SH-SY5Y (cell line): ENCODE data around the gene MYH6.

Source experiments
- GATA2 ChIP-seq: IDR thresholded peaks from 2 replicates; pipeline ENCODE4 v1.6.1; 2011; ENCODE audit warnings: mild to moderate bottlenecking, low read depth, low read length
- GATA3 ChIP-seq: IDR thresholded peaks from 2 replicates; pipeline ENCODE4 v1.6.1; 2011; ENCODE audit warnings: low read depth, mild to moderate bottlenecking, low read length, moderate library complexity

MYH6 gene

GRCh38 chr14:23365036-23365731 lies 42.9 kb downstream of the MYH6 start, which contains the start of gene EFS:
Gene EFS, minus strand, starts transcription at chr14:23365172. Its CDS starts 147 bp downstream, at chr14:23365025.
- TF ChIP-seq GATA2 (no peak), GATA3 (no peak)

DNA sequence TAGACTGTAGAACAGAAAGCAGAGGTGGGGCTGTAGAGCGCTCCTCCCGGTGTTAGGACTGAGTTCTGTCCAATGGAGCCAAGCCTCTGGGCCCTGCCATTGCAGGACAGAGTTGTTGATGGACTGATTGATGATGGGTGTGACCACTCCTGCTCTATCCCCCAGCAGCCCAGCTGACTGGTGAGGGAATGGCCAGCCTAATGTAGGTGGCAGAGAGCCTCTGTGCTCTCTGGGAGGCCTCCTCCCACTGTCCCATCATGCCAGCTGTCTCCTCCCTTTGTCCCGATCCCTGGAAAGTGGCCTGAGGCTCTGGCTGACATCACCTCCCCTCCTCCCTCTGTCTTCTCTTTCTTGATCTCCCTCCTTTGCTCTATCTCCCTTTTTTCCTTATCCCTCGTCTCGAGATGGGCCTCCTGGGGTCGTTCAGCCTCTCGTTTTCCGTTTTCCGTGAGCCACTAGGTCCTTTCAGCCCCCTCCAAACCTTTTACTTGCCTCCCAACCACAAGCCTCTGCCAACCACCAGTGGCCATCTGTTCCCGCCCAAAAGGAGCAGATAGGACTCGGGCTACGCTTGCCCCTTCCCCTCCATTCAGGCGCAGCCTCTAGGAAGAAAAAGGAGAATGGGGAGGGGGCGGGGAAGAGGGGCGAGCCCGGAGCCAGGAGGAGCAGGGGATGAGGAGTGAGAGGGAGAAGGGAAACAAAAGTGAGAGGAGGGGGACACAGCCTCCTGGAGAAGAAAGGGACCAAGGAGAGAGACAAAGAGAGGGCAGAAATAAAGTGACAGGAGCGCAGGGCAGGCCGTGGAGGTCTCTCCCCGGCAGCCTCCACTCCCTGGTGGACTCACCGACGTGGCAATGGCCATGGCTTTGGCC lies 43.7 kb downstream of the MYH6 start:
- TF ChIP-seq GATA2 (no peak), GATA3 (no peak)

DNA sequence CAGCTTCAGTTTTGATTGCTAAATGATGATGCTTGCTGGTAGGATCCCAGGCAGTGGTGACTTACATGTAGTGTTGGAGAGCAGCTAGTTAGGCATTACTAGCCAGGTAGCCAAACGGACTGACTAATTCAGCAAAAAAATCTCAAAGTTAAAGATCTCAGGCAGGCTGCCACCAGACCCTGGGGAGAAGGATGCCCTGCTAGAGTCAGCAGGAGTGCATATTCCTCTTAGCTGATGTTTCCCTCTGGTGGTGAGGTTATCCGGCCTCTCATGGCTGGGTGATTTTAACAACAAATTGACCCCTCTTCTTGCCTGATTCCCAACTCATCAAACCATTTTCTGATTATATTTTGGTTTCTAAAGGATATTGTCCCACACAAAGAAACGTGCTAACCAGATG lies 45.9 kb downstream of the MYH6 start:
- TF ChIP-seq GATA3 = no peak
- TF ChIP-seq GATA2 = no peak

DNA sequence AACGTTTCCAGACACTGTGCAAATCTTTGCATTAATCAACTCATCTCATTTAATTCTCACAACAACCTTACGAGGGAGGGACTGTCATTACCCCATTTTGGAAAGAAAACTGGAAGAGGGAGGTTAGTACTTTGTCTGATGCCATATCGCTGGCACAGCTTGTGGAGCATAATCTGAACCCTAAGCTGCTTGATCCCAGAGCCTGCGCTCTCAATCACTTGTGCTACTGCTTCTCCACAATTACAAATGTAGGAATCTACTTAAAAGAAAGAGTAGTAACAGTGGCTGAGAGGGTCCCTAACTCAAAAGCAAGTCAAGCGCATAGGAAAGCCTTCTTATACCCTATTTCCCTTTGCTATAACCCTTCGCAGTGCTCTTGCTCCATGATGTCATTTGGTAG lies 46.3 kb downstream of the MYH6 start:
- TF ChIP-seq GATA2 (no peak), GATA3 (no peak)

DNA sequence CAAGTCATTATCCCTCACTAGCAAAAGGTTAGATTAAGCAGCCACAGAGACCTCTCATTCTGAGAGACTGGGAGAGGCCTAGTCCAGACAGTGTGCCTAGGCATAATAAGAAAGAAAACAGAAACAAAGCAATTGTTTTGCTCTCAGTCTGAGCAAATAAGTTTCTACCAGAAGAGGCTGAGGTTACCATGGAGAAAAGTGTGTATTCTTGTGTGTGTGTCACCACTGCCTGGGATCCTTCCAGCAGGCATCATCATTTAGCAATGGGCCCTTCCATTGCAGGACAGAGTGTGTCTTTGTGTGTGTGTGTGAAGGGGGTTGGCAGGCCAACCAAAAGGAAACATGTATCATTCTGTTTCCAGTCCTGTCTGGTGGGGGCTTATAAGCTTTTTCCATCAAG lies 46.8 kb downstream of the MYH6 start:
- TF ChIP-seq GATA2 (no peak), GATA3 (no peak)

DNA sequence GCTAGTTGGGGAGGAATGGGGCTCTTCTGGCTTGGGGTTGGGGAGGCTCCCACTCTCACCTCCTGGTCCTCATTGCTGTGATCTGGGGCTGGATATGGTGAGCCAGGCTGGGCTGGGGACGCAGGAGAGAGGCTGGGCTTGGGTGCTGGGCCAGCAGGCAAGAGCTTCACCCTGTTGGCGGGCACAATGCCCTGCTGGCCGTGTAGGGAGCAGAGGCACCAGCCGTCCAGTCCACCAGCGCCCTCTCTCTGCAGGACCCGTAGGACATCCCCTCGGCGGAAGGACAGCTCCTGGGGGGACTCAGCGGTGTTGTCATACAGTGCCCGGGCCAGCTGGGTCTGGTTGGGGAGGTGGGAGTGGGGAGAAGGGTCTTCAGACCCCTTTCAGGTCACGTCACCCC lies 47.6 kb downstream of the MYH6 start:
- no peak for TF ChIP-seq GATA3
- TF ChIP-seq GATA2 = no peak

DNA sequence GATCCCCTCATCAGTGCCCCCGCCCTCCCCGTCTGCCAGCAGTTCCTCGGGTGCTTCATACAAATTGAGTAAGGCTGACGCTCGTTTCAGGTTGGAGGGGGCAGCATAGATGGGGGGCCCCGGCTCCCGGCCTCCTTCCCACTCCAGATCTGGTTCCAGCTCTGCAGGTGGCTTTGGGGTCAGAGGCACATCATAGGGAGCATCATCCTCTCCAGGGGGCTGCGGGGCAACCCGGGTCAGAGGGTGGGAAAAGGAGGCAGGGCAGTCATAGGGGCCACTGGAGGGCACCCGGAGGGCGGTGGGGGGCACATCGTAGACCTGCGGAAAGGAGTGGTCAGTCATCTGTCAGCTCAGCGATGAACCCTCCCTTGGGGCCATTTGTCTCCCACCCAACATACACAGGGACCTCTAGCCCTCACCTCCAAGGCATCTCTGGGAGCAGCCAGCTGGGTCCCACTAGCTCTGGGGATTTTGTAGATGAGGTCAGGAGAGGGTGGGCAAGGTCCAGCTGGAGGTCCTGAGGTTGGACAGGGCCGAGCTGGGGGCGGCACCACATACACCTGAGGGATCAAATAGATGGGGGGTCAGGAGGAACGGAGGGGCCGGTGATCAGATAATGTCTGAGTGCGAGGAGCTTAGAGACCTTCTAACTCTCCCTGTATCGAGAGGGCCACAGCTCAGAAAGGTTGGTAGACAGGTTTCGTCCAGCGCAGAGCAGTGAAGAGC lies 48.2 kb downstream of the MYH6 start:
- TF ChIP-seq GATA2 = no peak
- no peak for TF ChIP-seq GATA3

DNA sequence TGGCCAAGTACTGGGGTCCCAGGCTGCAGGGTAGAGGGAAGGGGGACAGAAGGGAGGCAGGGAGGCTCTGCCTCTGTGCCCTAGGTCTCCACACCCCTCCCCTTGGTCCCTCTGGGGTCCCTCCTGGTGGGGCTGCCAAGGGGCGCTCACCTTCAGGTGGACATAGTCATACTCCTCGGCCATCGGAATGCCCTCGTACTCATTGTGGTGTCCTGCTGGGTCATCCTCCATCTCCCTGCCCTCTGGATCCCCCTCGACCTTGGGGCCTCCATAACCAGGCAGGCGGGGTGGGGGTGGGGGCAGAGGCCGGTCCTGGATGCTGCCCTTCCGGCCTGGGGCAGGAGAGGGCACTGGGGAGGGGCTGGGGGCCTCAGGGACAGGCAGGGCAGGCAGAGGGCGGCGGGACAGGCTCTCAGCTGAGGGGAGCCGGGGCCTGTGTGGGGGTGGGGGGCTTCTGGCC lies 48.9 kb downstream of the MYH6 start:
- TF ChIP-seq GATA3 (no peak), GATA2 (no peak)

GRCh38 chr14:23358553-23359166 lies 49.4 kb downstream of the MYH6 start:
- TF ChIP-seq GATA2 = no peak
- TF ChIP-seq GATA3 = no peak

DNA sequence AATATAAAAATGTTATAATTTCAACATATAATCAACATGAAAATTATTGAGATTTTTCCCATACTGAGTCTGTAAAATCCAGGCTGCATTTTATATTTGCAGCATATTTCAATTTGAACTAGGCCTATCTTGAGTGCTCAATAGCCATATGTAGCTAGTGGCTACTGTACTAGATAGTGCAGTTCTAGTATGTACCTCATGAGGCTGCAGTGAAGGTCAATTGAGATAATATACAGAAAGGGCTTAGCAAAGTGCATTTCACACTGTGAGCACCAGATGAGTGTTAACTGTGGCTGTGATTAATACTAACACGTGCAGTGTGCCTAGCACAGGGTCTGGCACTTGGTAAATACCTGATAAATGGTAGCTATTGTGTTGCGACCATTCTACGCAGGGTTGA lies 50.0 kb downstream of the MYH6 start:
- TF ChIP-seq GATA2 (no peak), GATA3 (no peak)

DNA sequence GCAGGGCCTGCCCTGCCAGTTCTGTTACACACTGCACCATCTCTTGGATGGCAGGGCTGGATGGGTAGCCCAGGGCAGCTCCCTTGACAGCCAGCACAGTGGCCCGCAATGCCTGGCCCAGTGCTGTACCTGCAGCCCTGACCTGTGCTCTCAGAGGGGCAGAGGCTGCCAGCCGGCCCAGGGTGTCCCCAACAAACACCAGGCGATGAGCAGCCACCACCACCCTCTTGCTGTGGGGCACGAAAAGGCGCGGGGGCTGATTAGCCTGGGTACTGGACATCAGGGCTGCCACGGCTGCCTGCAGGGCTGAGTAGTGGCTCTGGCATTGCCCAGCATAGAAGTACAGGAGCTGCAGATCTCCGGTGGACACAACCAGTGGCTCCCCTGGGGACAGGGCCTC lies 50.8 kb downstream of the MYH6 start:
- TF ChIP-seq GATA3 (no peak), GATA2 (no peak)

DNA sequence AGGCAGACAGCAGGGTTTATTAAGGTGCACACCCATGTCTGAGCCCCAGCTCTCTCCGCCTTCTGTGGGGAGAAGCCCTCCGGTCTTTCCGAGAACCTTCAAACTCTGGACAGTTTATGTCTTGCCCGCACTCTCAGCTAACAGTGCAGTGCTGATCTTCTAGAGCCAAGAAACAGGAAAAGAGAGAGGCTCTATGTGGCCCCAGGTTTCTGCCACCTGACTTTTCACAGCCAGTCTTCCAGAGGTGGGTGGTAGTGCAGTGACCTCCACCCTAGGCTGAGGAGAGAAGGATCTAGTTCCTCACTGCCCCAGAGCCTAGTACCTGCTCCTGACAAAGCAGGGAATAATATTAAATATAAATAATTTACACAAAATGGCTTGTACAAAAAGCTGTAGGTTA lies 51.4 kb downstream of the MYH6 start:
- TF ChIP-seq GATA2 (no peak), GATA3 (no peak)

- TF ChIP-seq GATA2 (no peak), GATA3 (no peak)
Measured at GRCh38 chr14:23355871-23356435, 52.1 kb downstream of the MYH6 start.
